Endothelial cell of umbilical vein (primary cell): ENCODE data around the gene DPYD.

Experiments
- EZH2 ChIP-seq: IDR thresholded peaks from 2 replicates; pipeline ENCODE4 v1.6.1; 2012; ENCODE audit warnings: borderline replicate concordance, low read depth, mild to moderate bottlenecking, moderate library complexity, low read length, inconsistent platforms; ENCODE audit not compliant: severe bottlenecking
- POLR2A ChIP-seq: IDR thresholded peaks from 2 replicates; pipeline ENCODE4 v1.6.1; 2012; ENCODE audit warnings: low read depth, mild to moderate bottlenecking, control low read depth, low read length
- TF ChIP-seq, protein P1 (sequence below), 2 donors: IDR thresholded peaks; 1 replicate in 1 of 2; 2 replicates in 1 of 2; pipeline ENCODE4 v1.5.1; 2011; ENCODE audit warnings: low read length in 2 of 2, mild to moderate bottlenecking in 2 of 2, moderate library complexity in 2 of 2, control low read depth in 1 of 2, inconsistent platforms in 1 of 2, low read depth in 1 of 2; ENCODE audit not compliant: insufficient read depth in 1 of 2; ENCODE audit errors: extremely low read depth in 1 of 2

- TF ChIP-seq, protein P1, sequence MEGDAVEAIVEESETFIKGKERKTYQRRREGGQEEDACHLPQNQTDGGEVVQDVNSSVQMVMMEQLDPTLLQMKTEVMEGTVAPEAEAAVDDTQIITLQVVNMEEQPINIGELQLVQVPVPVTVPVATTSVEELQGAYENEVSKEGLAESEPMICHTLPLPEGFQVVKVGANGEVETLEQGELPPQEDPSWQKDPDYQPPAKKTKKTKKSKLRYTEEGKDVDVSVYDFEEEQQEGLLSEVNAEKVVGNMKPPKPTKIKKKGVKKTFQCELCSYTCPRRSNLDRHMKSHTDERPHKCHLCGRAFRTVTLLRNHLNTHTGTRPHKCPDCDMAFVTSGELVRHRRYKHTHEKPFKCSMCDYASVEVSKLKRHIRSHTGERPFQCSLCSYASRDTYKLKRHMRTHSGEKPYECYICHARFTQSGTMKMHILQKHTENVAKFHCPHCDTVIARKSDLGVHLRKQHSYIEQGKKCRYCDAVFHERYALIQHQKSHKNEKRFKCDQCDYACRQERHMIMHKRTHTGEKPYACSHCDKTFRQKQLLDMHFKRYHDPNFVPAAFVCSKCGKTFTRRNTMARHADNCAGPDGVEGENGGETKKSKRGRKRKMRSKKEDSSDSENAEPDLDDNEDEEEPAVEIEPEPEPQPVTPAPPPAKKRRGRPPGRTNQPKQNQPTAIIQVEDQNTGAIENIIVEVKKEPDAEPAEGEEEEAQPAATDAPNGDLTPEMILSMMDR (IDR thresholded peaks at IDR 0.05; ENCODE audit: extremely low read depth in 1 of 2, insufficient read depth in 1 of 2, low read depth in 1 of 2, low read length in 2 of 2), result no peak
- TF ChIP-seq POLR2A, result no peak
- no peak for TF ChIP-seq EZH2
Observed at GRCh38 chr1:97174039-97174704, 746.7 kb downstream of the DPYD start.
